H1 (cell line): Measurements from ENCODE around the gene YPEL2. TPM values are rescaled to one million over a fixed set of nuclear protein-coding genes. Genes with fewer than 3 reads are reported as not detected.

Experiments used
- CTCF ChIA-PET: fragments of 300-600 bp; sonication (Branson Sonifier 250); formaldehyde crosslinking; loops from one replicate; lab custom pipeline; 2021; ENCODE audit not compliant: partially characterized antibody; lab: Charles Lee
- POLR2A ChIA-PET: fragments of 300-600 bp; sonication (Branson Sonifier 250); formaldehyde crosslinking; loops from one replicate; lab custom pipeline; 2021; ENCODE audit warnings: inconsistent platforms; ENCODE audit not compliant: partially characterized antibody; lab: Charles Lee
- DNase-seq, 2 experiments: peaks; one replicate each; pipeline versions ENCODE4 v3.0.0 to v3.0.0-alpha.2; 2010 to 2022; ENCODE audit warnings: low spot score in 2 of 2, low read depth in 1 of 2, mixed read lengths in 1 of 2
- FAIRE-seq: peaks from 2 replicates; lab custom pipeline; 2011; peaks lifted over from hg19 to GRCh38; lab: Jason Lieb, UNC
- H2AFZ ChIP-seq: 2 replicates; pipeline ENCODE4 v1.8.1; 2012; ENCODE audit warnings: low read length, inconsistent platforms
- H2AK5ac ChIP-seq: 2 replicates; pipeline ENCODE4 v1.6.1; 2013; ENCODE audit warnings: low read depth, low read length
- H2BK120ac ChIP-seq: replicated peaks from 2 replicates; pipeline ENCODE3; 2013; ENCODE audit warnings: low read depth, low read length, inconsistent platforms
- H2BK12ac ChIP-seq: 2 replicates; pipeline ENCODE4 v1.6.1; 2013; ENCODE audit warnings: low read depth, low read length
- H2BK15ac ChIP-seq: 2 replicates; pipeline ENCODE4 v1.6.1; 2013; ENCODE audit warnings: low read length
- H2BK20ac ChIP-seq: 2 replicates; pipeline ENCODE4 v1.6.1; 2013; ENCODE audit warnings: low read length
- H2BK5ac ChIP-seq: 2 replicates; pipeline ENCODE4 v1.6.1; 2013; ENCODE audit warnings: low read depth, low read length
- H3K14ac ChIP-seq: 2 replicates; pipeline ENCODE4 v1.6.1; 2013; ENCODE audit warnings: inconsistent platforms; ENCODE audit not compliant: insufficient read length
- H3K18ac ChIP-seq: 2 replicates; pipeline ENCODE4 v1.6.1; 2013; ENCODE audit warnings: low read length; ENCODE audit errors: extremely low read depth
- H3K23ac ChIP-seq: 2 replicates; pipeline ENCODE4 v1.6.1; 2013; ENCODE audit warnings: inconsistent platforms; ENCODE audit not compliant: insufficient read length
- H3K23me2 ChIP-seq: 2 replicates; pipeline ENCODE4 v1.6.1; 2013; ENCODE audit warnings: low read depth, low read length
- H3K27ac ChIP-seq: 2 replicates; pipeline ENCODE4 v1.6.1; 2011; ENCODE audit warnings: low read depth, low read length, inconsistent platforms
- H3K27me3 ChIP-seq, 4 experiments: replicated peaks in 1 of 4; 1 replicate in 1 of 4; 2 replicates in 3 of 4; pipeline versions ENCODE4 v1.6.1 to v1.8.1; 2011 to 2013; ENCODE audit warnings: low read length in 3 of 4, mild to moderate bottlenecking in 3 of 4, inconsistent platforms in 2 of 4, mixed read lengths in 2 of 4, moderate library complexity in 1 of 4; ENCODE audit not compliant: control insufficient read depth in 3 of 4, insufficient read depth in 3 of 4; ENCODE audit errors: extremely low read depth in 1 of 4
- H3K36me3 ChIP-seq, 4 experiments: 2 replicates each; pipeline versions ENCODE4 v1.6.1 to v1.8.1; 2011 to 2013; ENCODE audit warnings: mild to moderate bottlenecking in 4 of 4, low read length in 3 of 4, moderate library complexity in 2 of 4, control low read depth in 1 of 4, inconsistent platforms in 1 of 4; ENCODE audit not compliant: insufficient read depth in 4 of 4, control insufficient read depth in 2 of 4
- H3K4ac ChIP-seq: replicated peaks from 2 replicates; pipeline ENCODE3; 2013; ENCODE audit warnings: low read length, low read depth, mixed read lengths, inconsistent platforms; ENCODE audit not compliant: insufficient read length
- H3K4me1 ChIP-seq, 4 experiments: replicated peaks in 1 of 4; 1 replicate in 1 of 4; 2 replicates in 3 of 4; pipeline versions ENCODE4 v1.6.1 to v1.8.1; 2011 to 2013; ENCODE audit warnings: low read length in 3 of 4, inconsistent platforms in 2 of 4, mixed read lengths in 1 of 4; ENCODE audit not compliant: insufficient read depth in 4 of 4, control insufficient read depth in 3 of 4
- H3K4me2 ChIP-seq, 2 experiments: 2 replicates each; pipeline versions ENCODE4 v1.6.1 to v1.8.1; 2011 to 2013; ENCODE audit warnings: low read depth in 2 of 2, low read length in 2 of 2, control low read depth in 1 of 2, inconsistent platforms in 1 of 2, mild to moderate bottlenecking in 1 of 2; ENCODE audit not compliant: insufficient read depth in 1 of 2
- H3K4me3 ChIP-seq, 4 experiments: fragments of 200-600, 300-600 bp in 1 of 4; sonication (generic), shearing (Covaris generic), sonication (Bioruptor Twin) in 1 of 4; 2 replicates each; pipeline versions ENCODE4 v1.5.1 to v1.8.1; 2011 to 2016; ENCODE audit warnings: low read length in 4 of 4, low read depth in 3 of 4, control low read depth in 2 of 4, inconsistent platforms in 2 of 4, mild to moderate bottlenecking in 2 of 4, mixed read lengths in 1 of 4, moderate library complexity in 1 of 4; ENCODE audit not compliant: insufficient read depth in 2 of 4; ENCODE audit errors: extremely low read depth in 1 of 4
- H3K56ac ChIP-seq: replicated peaks from 2 replicates; pipeline ENCODE3; 2013; ENCODE audit warnings: low read depth, mild to moderate bottlenecking, mixed read lengths, low read length, inconsistent platforms; ENCODE audit not compliant: insufficient read length
- H3K79me1 ChIP-seq: 2 replicates; pipeline ENCODE4 v1.6.1; 2013; ENCODE audit warnings: low read depth, low read length, control low read depth
- H3K79me2 ChIP-seq, 2 experiments: 2 replicates each; pipeline versions ENCODE4 v1.6.1 to v1.8.1; 2012 to 2013; ENCODE audit warnings: low read length in 2 of 2, mild to moderate bottlenecking in 2 of 2, inconsistent platforms in 1 of 2; ENCODE audit not compliant: insufficient read depth in 2 of 2, control insufficient read depth in 1 of 2
- H3K9ac ChIP-seq, 4 experiments: replicated peaks in 1 of 4; 1 replicate in 1 of 4; 2 replicates in 3 of 4; pipeline versions ENCODE4 v1.6.1 to v1.8.1; 2011 to 2013; ENCODE audit warnings: low read depth in 3 of 4, low read length in 3 of 4, control low read depth in 2 of 4, mild to moderate bottlenecking in 2 of 4, moderate library complexity in 2 of 4, inconsistent platforms in 1 of 4; ENCODE audit errors: extremely low read depth in 1 of 4
- H3K9me3 ChIP-seq, 2 experiments: 2 replicates each; pipeline versions ENCODE4 v1.6.1 to v1.8.1; 2012 to 2013; ENCODE audit warnings: mild to moderate bottlenecking in 2 of 2, moderate library complexity in 2 of 2, control low read depth in 1 of 2, inconsistent platforms in 1 of 2, low read depth in 1 of 2, low read length in 1 of 2, mixed read lengths in 1 of 2; ENCODE audit not compliant: insufficient read depth in 2 of 2
- H4K20me1 ChIP-seq, 2 experiments: replicated peaks in 1 of 2; 2 replicates each; pipeline versions ENCODE3 to v1.8.1; 2011 to 2013; ENCODE audit warnings: inconsistent platforms in 2 of 2, low read length in 2 of 2, mild to moderate bottlenecking in 1 of 2; ENCODE audit not compliant: insufficient read depth in 2 of 2, control insufficient read depth in 1 of 2
- H4K5ac ChIP-seq: 2 replicates; pipeline ENCODE4 v1.6.1; 2013; ENCODE audit warnings: low read length, low read depth, mixed read lengths, inconsistent platforms; ENCODE audit not compliant: insufficient read length
- H4K8ac ChIP-seq: 2 replicates; pipeline ENCODE4 v1.8.0; 2013; ENCODE audit warnings: mild to moderate bottlenecking, moderate library complexity, low read length, inconsistent platforms; ENCODE audit not compliant: insufficient read depth; ENCODE audit errors: extremely low read depth
- H4K91ac ChIP-seq: replicated peaks from 2 replicates; pipeline ENCODE3; 2013; ENCODE audit warnings: low read length, mixed read lengths, inconsistent platforms; ENCODE audit not compliant: insufficient read length
- CBX5 ChIP-seq: fragments of 300-800, 300-1000 bp; sonication (generic); IDR thresholded peaks from 2 replicates; pipeline ENCODE4 v1.7.1; 2016; ENCODE audit warnings: antibody characterized with exemption, low read length, low read depth
- CBX8 ChIP-seq: fragments of 300-800, 300-1000 bp; sonication (generic); IDR thresholded peaks from 2 replicates; pipeline ENCODE4 v1.7.1; 2016; ENCODE audit warnings: low read depth, low read length, borderline replicate concordance
- HDAC6 ChIP-seq: IDR thresholded peaks from one replicate; pipeline ENCODE4 v1.7.1; 2012; ENCODE audit warnings: low read depth, mild to moderate bottlenecking, inconsistent platforms, low read length, moderate library complexity
- JUND ChIP-seq: IDR thresholded peaks from 2 replicates; pipeline ENCODE4 v1.6.1; 2011; ENCODE audit warnings: mild to moderate bottlenecking, improper control_type of control experiment, low read length
- RNF2 ChIP-seq: fragments of 200-900, 300-1000 bp; sonication (generic); IDR thresholded peaks from 2 replicates; pipeline ENCODE4 v1.7.1; 2016; ENCODE audit warnings: borderline replicate concordance, low read depth, mild to moderate bottlenecking, antibody characterized with exemption, low read length; ENCODE audit not compliant: poor library complexity, severe bottlenecking; ENCODE audit errors: missing control alignments
- RXRA ChIP-seq: IDR thresholded peaks from 2 replicates; pipeline ENCODE4 v1.6.1; 2011; ENCODE audit warnings: low read depth, mild to moderate bottlenecking, low read length, moderate library complexity; ENCODE audit not compliant: insufficient read depth
- SAP30 ChIP-seq: fragments of 300-600 bp; sonication (generic); IDR thresholded peaks from 2 replicates; pipeline ENCODE4 v1.7.1; 2012; ENCODE audit warnings: low read length, moderate library complexity, mild to moderate bottlenecking, inconsistent platforms; ENCODE audit not compliant: insufficient read depth, insufficient replicate concordance
- SRF ChIP-seq: IDR thresholded peaks from 2 replicates; pipeline ENCODE4 v1.6.1; 2011; ENCODE audit warnings: mild to moderate bottlenecking, low read depth, low read length, moderate library complexity
- TCF12 ChIP-seq: IDR thresholded peaks from 2 replicates; pipeline ENCODE4 v1.6.1; 2011; ENCODE audit warnings: low read depth, mild to moderate bottlenecking, low read length
- ZNF274 ChIP-seq: IDR thresholded peaks from 2 replicates; pipeline ENCODE4 v1.7.0; 2012; ENCODE audit warnings: low read length, borderline replicate concordance; ENCODE audit errors: extremely low read depth
- polyA plus RNA-seq, 7 experiments: library from polyadenylated mRNA; depleted of rRNA in 3 of 7; stranded (reverse) in 5 of 7; unstranded in 2 of 7; fragments of >200 nt in 5 of 7; fragments of 200-250 nt in 2 of 7; gene quantifications; 1 replicate in 5 of 7; 2 replicates in 1 of 7; 4 replicates in 1 of 7; pipeline versions ENCODE4 v1.2.1 to v1.2.3, GENCODE V29; 2011 to 2013; ENCODE audit warnings: missing spikeins in 2 of 7, mixed read lengths in 2 of 7
- total RNA-seq: library from RNA; stranded (reverse); fragmentation: NEBNext Ultra II Directional; extraction: Animal tissue kit (Norgen Biotek cat#: 25700); gene quantifications from 2 replicates; pipeline ENCODE4 v1.2.1, GENCODE V29; 2021

Gene YPEL2
- total and polyA plus RNA-seq, 2 of the 8 experiments (the other 6 are each of a cell fraction or from before 2014, with no cell fraction given), result 1.6 to 3.5 TPM

- H3K4me3 ChIP-seq, result no peak overlapping the region
- no peak overlapping the region for H2BK5ac ChIP-seq
- DNase-seq (no peak), FAIRE-seq (no peak)
- no peak overlapping the region for H2AFZ ChIP-seq
- no peak overlapping the region for H3K9ac ChIP-seq
- H3K4me1 ChIP-seq, result peaks cover 0 to 8% (median 3%) of the 10 kb centered on the region in 4 experiments; a peak in 4 of 7 replicates
- no peak overlapping the region for H4K91ac ChIP-seq
- no peaks in the 10 kb centered on the region for H3K36me3 ChIP-seq
- H3K9me3 ChIP-seq, result no peaks in the 10 kb centered on the region
- TF ChIP-seq TCF12 (no peak), CBX8 (no peak), ZNF274 (no peak), RXRA (no peak), CBX5 (no peak), RNF2 (no peak), SRF (no peak), JUND (no peak), HDAC6 (no peak), SAP30 (no peak)
- TF ChIP-seq, all 59 proteins: peak for 0
- Histone ChIP-seq H4K8ac (no peak overlapping the region), H2BK12ac (no peak overlapping the region), H4K5ac (no peak overlapping the region), H4K20me1 (no peaks in the 10 kb centered on the region), H3K56ac (no peak overlapping the region), H2BK120ac (no peak overlapping the region), H2BK15ac (no peak overlapping the region), H3K14ac (no peak overlapping the region), H3K4ac (no peak overlapping the region), H3K18ac (no peak overlapping the region), H3K27ac (no peak overlapping the region), H2BK20ac (no peak overlapping the region), H3K79me2 (no peaks in the 10 kb centered on the region), H3K23ac (no peak overlapping the region), H3K4me2 (no peak overlapping the region), H3K27me3 (no peaks in the 10 kb centered on the region), H3K79me1 (no peaks in the 10 kb centered on the region), H2AK5ac (no peak overlapping the region), H3K23me2 (no peaks in the 10 kb centered on the region)
- ChIA-PET POLR2A (no interaction called here), CTCF (interaction anchor here (0.6 to 0.9 kb wide), 2 partner anchors 10 to 142 kb away, joined by 3 read pairs; no protein-coding TSS in a partner anchor)
Measured at GRCh38 chr17:59375857-59376256, 44.4 kb downstream of the YPEL2 start.
